GM23338 (cell line): ENCODE results near the gene ENPEP. TPM values are rescaled to one million over a fixed set of nuclear protein-coding genes. Genes with fewer than 3 reads are reported as not detected.
"Not testable (repeated sequence)": the region's sequence is repeated elsewhere in the genome, so short reads cannot be mapped to it uniquely, and the experiment has no call there.

Source experiments
- ATAC-seq: fragments of 200-7000 bp; cut with Tn5 transposase; 3 replicates; pipeline ENCODE4 v1.9.1; 2020
- DNase-seq: peaks from one replicate; pipeline ENCODE4 v3.0.0-alpha.2; 2015; ENCODE audit warnings: low spot score
- H2AFZ ChIP-seq: fragments of 200-600 bp; sonication (generic); 2 replicates; pipeline ENCODE4 v1.8.0; 2016; ENCODE audit warnings: antibody characterized with exemption, mild to moderate bottlenecking, moderate library complexity
- H3F3A ChIP-seq: fragments of 200-600 bp; sonication (generic); replicated peaks from 2 replicates; pipeline ENCODE4 v1.8.0; 2017; ENCODE audit warnings: antibody characterized with exemption, mixed run types, low read depth
- H3K27ac ChIP-seq: fragments of 200-600 bp; sonication (generic); 2 replicates; pipeline ENCODE4 v1.6.1; 2016; ENCODE audit warnings: low read depth
- H3K27me3 ChIP-seq: fragments of 200-600 bp; sonication (generic); 2 replicates; pipeline ENCODE4 v1.8.0; 2016; ENCODE audit warnings: mild to moderate bottlenecking, mixed run types, moderate library complexity; ENCODE audit not compliant: insufficient read depth
- H3K36me3 ChIP-seq: fragments of 200-600 bp; sonication (generic); 2 replicates; pipeline ENCODE4 v1.8.0; 2016; ENCODE audit warnings: mild to moderate bottlenecking; ENCODE audit not compliant: insufficient read depth
- H3K4me1 ChIP-seq: fragments of 200-600 bp; sonication (generic); 2 replicates; pipeline ENCODE4 v1.8.0; 2016; ENCODE audit warnings: mild to moderate bottlenecking, moderate library complexity; ENCODE audit not compliant: insufficient read depth
- H3K4me2 ChIP-seq: fragments of 200-600 bp; sonication (generic); 2 replicates; pipeline ENCODE4 v1.7.1; 2017; ENCODE audit warnings: mixed run types
- H3K4me3 ChIP-seq: fragments of 200-600 bp; sonication (generic); 2 replicates; pipeline ENCODE4 v1.6.1; 2016; ENCODE audit warnings: mixed run types
- H3K79me2 ChIP-seq: fragments of 200-600 bp; sonication (generic); replicated peaks from 2 replicates; pipeline ENCODE4 v1.8.0; 2017; ENCODE audit warnings: mild to moderate bottlenecking; ENCODE audit not compliant: insufficient read depth
- H3K9me2 ChIP-seq: fragments of 200-600 bp; sonication (generic); 2 replicates; pipeline ENCODE4 v1.8.0; 2017; ENCODE audit not compliant: insufficient read depth
- H4K20me1 ChIP-seq: fragments of 200-600 bp; sonication (generic); replicated peaks from 2 replicates; pipeline ENCODE4 v1.8.0; 2017; ENCODE audit warnings: mild to moderate bottlenecking; ENCODE audit not compliant: insufficient read depth
- H3K27ac Mint-ChIP-seq: 2 replicates; pipeline ENCODE4 v1.8.0; 2020; ENCODE audit warnings: inconsistent platforms, mild to moderate bottlenecking, moderate library complexity, mixed read lengths
- H3K27me3 Mint-ChIP-seq: 3 replicates; pipeline ENCODE4 v1.8.0; 2022; ENCODE audit warnings: low read depth, mild to moderate bottlenecking, moderate library complexity, mixed read lengths, inconsistent platforms; ENCODE audit not compliant: insufficient read depth, poor library complexity
- H3K36me3 Mint-ChIP-seq: 3 replicates; pipeline ENCODE4 v1.8.0; 2021; ENCODE audit warnings: low read depth, mild to moderate bottlenecking, inconsistent platforms, moderate library complexity, mixed read lengths
- H3K4me1 Mint-ChIP-seq: 3 replicates; pipeline ENCODE4 v1.8.0; 2020; ENCODE audit warnings: mild to moderate bottlenecking, inconsistent platforms, mixed read lengths
- H3K4me3 Mint-ChIP-seq: 3 replicates; pipeline ENCODE4 v1.8.0; 2021; ENCODE audit warnings: moderate library complexity, mild to moderate bottlenecking, inconsistent platforms, mixed read lengths
- H3K9me3 Mint-ChIP-seq: 3 replicates; pipeline ENCODE4 v1.8.0; 2020; ENCODE audit warnings: moderate library complexity, mild to moderate bottlenecking, inconsistent platforms, mixed read lengths
- CREB1 ChIP-seq: fragments of 250-450 bp; sonication (Bioruptor Pico); IDR thresholded peaks from 2 replicates; pipeline ENCODE4 v1.5.0; 2020; ENCODE audit warnings: low read depth, mild to moderate bottlenecking, moderate library complexity
- CTCF ChIP-seq, 2 experiments: fragments of 200-600 bp in 1 of 2; sonication (generic) in 1 of 2; conservative IDR thresholded peaks; 2 replicates each; pipeline versions ENCODE4 v1.5.1 to v1.6.1; 2016 to 2017; ENCODE audit warnings: antibody characterized with exemption in 2 of 2, low read depth in 2 of 2, mild to moderate bottlenecking in 2 of 2, moderate library complexity in 1 of 2
- ETS1 ChIP-seq: IDR thresholded peaks from 2 replicates; pipeline ENCODE4 v1.6.1; 2016; ENCODE audit warnings: antibody characterized with exemption
- EZH2phosphoT487 ChIP-seq: fragments of 200-600 bp; sonication (generic); IDR thresholded peaks from one replicate; pipeline ENCODE4 v1.8.1; 2018; ENCODE audit warnings: antibody characterized with exemption; ENCODE audit not compliant: unreplicated experiment
- NANOG ChIP-seq: IDR thresholded peaks from 2 replicates; pipeline ENCODE4 v1.6.1; 2016; ENCODE audit warnings: antibody characterized with exemption, borderline replicate concordance
- POLR2AphosphoS5 ChIP-seq: IDR thresholded peaks from 2 replicates; pipeline ENCODE4 v1.6.1; 2016; ENCODE audit warnings: antibody characterized with exemption, low read depth
- STAT1 ChIP-seq: IDR thresholded peaks from one replicate; pipeline ENCODE4 v1.6.1; 2016; ENCODE audit warnings: antibody characterized with exemption; ENCODE audit not compliant: unreplicated experiment
- polyA plus RNA-seq: library from polyadenylated mRNA; unstranded; fragments of >200 nt; fragmentation: Nextera tagmentation; extraction: Ambion mirVana; gene quantifications from 2 replicates; pipeline ENCODE4 v1.2.1, GENCODE V29; 2016
- total RNA-seq: library from RNA; depleted of rRNA; stranded (reverse); fragments of >200 nt; shearing (Covaris generic); gene quantifications from 2 replicates; pipeline ENCODE4 v1.2.3, GENCODE V29; 2014

ENPEP gene
- total and polyA plus RNA-seq, 2 experiments from 2014 or later = 0.79 to 1.5 TPM

GRCh38 chr4:110474481-110474880, 1.5 kb upstream of the ENPEP start (continued):
- no peak for TF ChIP-seq EZH2phosphoT487
- no peak for TF ChIP-seq STAT1
- TF ChIP-seq POLR2AphosphoS5 = no peak

GRCh38 chr4:110475080-110475479, 875 bp upstream of the ENPEP start:
- H3F3A ChIP-seq, H3K27me3 ChIP-seq, H3K4me3 Mint-ChIP-seq, H3K27ac ChIP-seq, H3K4me2 ChIP-seq, H4K20me1 ChIP-seq, H3K79me2 ChIP-seq, H3K27ac Mint-ChIP-seq, H3K9me2 ChIP-seq, ATAC-seq, H3K9me3 Mint-ChIP-seq, H3K4me1 ChIP-seq, H3K36me3 Mint-ChIP-seq, H3K27me3 Mint-ChIP-seq, H2AFZ ChIP-seq, H3K4me3 ChIP-seq, H3K36me3 ChIP-seq, DNase-seq: not testable (repeated sequence)
- H3K4me1 Mint-ChIP-seq = peaks cover 35% of the 10 kb centered on the region

- no peaks in the 10 kb centered on the region for H3K27me3 ChIP-seq
- no peaks in the 10 kb centered on the region for H3K36me3 ChIP-seq
- DNase-seq (no peak), ATAC-seq (no peak)
- no peak overlapping the region for H3K4me3 ChIP-seq
- no peaks in the 10 kb centered on the region for H3K36me3 Mint-ChIP-seq
- H4K20me1 ChIP-seq = no peaks in the 10 kb centered on the region
- H3K4me1 Mint-ChIP-seq = peaks cover 34% of the 10 kb centered on the region
- TF ChIP-seq ETS1 (no peak), CREB1 (CRISPR knock-in tag) (no peak), CTCF (conservative IDR thresholded peaks at IDR 0.05; ENCODE audit: low read depth in 2 of 2) (no peak), EZH2phosphoT487 (no peak), NANOG (no peak)
- no peaks in the 10 kb centered on the region for H3K9me2 ChIP-seq
- H3K4me2 ChIP-seq = no peak overlapping the region
- no peak overlapping the region for H3K4me3 Mint-ChIP-seq
- no peak overlapping the region for H2AFZ ChIP-seq
- no peak overlapping the region for H3K27ac Mint-ChIP-seq
- no peak overlapping the region for H3K27ac ChIP-seq
- peaks cover 1% of the 10 kb centered on the region for H3K27me3 Mint-ChIP-seq
- H3K9me3 Mint-ChIP-seq = no peaks in the 10 kb centered on the region
- no peaks in the 10 kb centered on the region for H3F3A ChIP-seq
- H3K4me1 ChIP-seq = peaks cover 11% of the 10 kb centered on the region; the same call in 1 of the 2 replicates
- no peaks in the 10 kb centered on the region for H3K79me2 ChIP-seq
These were observed 1.9 kb downstream of the ENPEP start for GRCh38 chr4:110477836-110478235.
